ENCODE measurements around the gene H6PD. TPM values are rescaled to one million over a fixed set of nuclear protein-coding genes. Genes with fewer than 3 reads are reported as not detected.

H6PD gene
- total and polyA plus RNA-seq, 2 donors (not counting 3 experiments of a cell fraction or from before 2014, with no cell fraction given): 24.5 to 29.0 TPM

GRCh38 chr1:9225411-9225785, 9.2 kb upstream of the H6PD start:
- Histone ChIP-seq H3K9me3 (replicated peaks; ENCODE audit: control insufficient read depth, insufficient read depth, low read length) (no peaks in the 10 kb centered on the region), H3K4me3 (replicated peaks in 1 of 3; ENCODE audit: insufficient read depth in 1 of 3, low read depth in 1 of 3, low read length in 3 of 3) (no peak overlapping the region), H3K9ac (replicated peaks; ENCODE audit: extremely low read depth, insufficient read depth, low read length) (no peak overlapping the region), H3K9me1 (replicated peaks; ENCODE audit: control insufficient read depth, extremely low read depth, insufficient read depth, low read length) (no peaks in the 10 kb centered on the region), H3K36me3 (ENCODE audit: control insufficient read depth in 2 of 2, extremely low read depth in 1 of 2, insufficient read depth in 2 of 2, low read length in 2 of 2) (no peaks in the 10 kb centered on the region), H3K27ac (ENCODE audit: insufficient read depth, low read depth, low read length) (no peak overlapping the region), H3K4me1 (ENCODE audit: control insufficient read depth, extremely low read depth, insufficient read depth, low read length) (no peaks in the 10 kb centered on the region), H3K27me3 (ENCODE audit: control insufficient read depth in 2 of 2, insufficient read depth in 2 of 2, low read length in 2 of 2) (peaks cover 0 to 4% of the 10 kb centered on the region in 2 experiments), H3K79me2 (ENCODE audit: control insufficient read depth, insufficient read depth, low read length) (no peaks in the 10 kb centered on the region), H3K4me2 (ENCODE audit: insufficient read depth, low read length) (no peak overlapping the region), H2AFZ (ENCODE audit: low read depth, low read length) (no peak overlapping the region), H4K20me1 (replicated peaks; ENCODE audit: control insufficient read depth, extremely low read depth, insufficient read depth, low read length) (no peaks in the 10 kb centered on the region)
- ChIA-PET CTCF (interaction anchor here (1.0 to 1.7 kb wide), 2 partner anchors 9 to 29 kb away, joined by 4 to 7 read pairs; partner anchors contain the start of gene H6PD), POLR2A (no interaction called here)
- FAIRE-seq (no peak), DNase-seq (ENCODE audit: low read depth, low spot score) (no peak)
- intact Hi-C loops (cut with micrococcal nuclease) (no loop called here), dilution Hi-C loops (cut with MboI; ENCODE audit: extremely low pct_ligation_motif_present, low sequenced_read_pairs) (no loop called here)
- TF ChIP-seq POLR2A (IDR thresholded peaks at IDR 0.05; ENCODE audit: low read depth, low read length) (no peak), FOS (IDR thresholded peaks at IDR 0.05; ENCODE audit: borderline replicate concordance, insufficient read depth, low read length) (no peak), POLR2AphosphoS5 (IDR thresholded peaks at IDR 0.05; ENCODE audit: insufficient read depth, low read depth, low read length) (no peak), GATA2 (IDR thresholded peaks at IDR 0.05; ENCODE audit: insufficient read depth, insufficient read length, low read depth, low read length) (no peak), MAX (IDR thresholded peaks at IDR 0.05; ENCODE audit: insufficient read depth, insufficient read length) (no peak), EZH2 (IDR thresholded peaks at IDR 0.05; ENCODE audit: borderline replicate concordance, low read depth, low read length, severe bottlenecking) (no peak), JUN (IDR thresholded peaks at IDR 0.05; ENCODE audit: borderline replicate concordance, insufficient read depth, insufficient read length, low read depth) (no peak), MYC (IDR thresholded peaks at IDR 0.05; ENCODE audit: low read depth, low read length) (no peak), CTCF (IDR thresholded peaks at IDR 0.05; ENCODE audit: extremely low read depth in 1 of 2, insufficient read depth in 1 of 2, low read depth in 1 of 2, low read length in 2 of 2) (no peak)
- no TSS peak for BruUV-seq (replicated peaks)
